Subcutaneous adipose tissue (tissue), 4 donors: ENCODE measurements around the gene PTPN21. TPM values are rescaled to one million over a fixed set of nuclear protein-coding genes. Genes with fewer than 3 reads are reported as not detected.

Source experiments
- CTCF ChIP-seq: fragments of 450-650 bp; IDR thresholded peaks from one replicate; pipeline ENCODE4 v1.5.1; 2016; ENCODE audit warnings: low read depth, mild to moderate bottlenecking, control low read depth, antibody characterized with exemption, moderate library complexity
- total RNA-seq, 4 donors: library from RNA; depleted of rRNA; stranded (reverse); fragments of >200 nt; gene quantifications; one replicate each; pipeline ENCODE4 v1.1.0, GENCODE V29; 2016

The PTPN21 gene
- total RNA-seq, 4 donors from 2014 or later, result 12.6 to 24.3 (median 20.7) TPM

DNA sequence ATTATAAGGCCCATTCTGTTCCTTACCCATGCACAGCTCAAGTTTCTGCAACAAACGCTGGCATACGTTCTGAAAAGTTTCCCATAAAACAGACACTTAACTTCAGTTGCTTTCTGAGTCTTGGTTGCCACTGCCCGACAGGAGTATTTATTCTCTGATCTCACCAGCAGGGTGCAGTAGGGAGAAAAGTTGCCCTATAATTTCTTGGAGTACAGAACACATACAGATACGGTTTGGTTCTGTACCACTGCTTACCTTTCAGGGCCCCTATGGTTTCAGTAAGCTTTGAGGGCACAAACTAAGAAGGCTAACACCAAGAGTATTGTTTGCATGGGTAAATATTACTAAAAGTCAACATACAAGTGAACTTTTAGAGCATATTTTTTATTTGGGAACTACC is 91.5 kb downstream of the PTPN21 start:
- TF ChIP-seq CTCF, result no peak

DNA sequence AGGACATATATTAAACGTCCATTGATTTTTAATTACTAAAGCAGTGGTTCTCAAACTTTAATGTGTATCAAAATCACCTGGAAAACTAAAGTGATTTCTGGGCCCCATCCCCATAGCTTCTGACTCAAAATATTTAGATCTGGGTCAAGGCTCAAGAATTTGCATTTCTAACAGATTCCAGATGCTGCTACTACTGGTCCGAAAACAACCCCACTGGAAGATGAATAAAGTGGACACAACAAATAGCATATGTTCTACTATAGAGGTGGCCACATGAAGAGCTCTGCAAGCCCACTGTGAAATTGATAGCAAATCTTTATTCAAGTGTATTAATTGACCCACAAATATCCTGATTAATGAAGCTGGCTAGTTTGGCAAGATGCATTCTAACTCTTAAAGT is 99.9 kb downstream of the PTPN21 start:
- no peak for TF ChIP-seq CTCF

- TF ChIP-seq CTCF, result no peak
These were observed 102.6 kb downstream of the PTPN21 start for GRCh38 chr14:88452231-88452630.

DNA sequence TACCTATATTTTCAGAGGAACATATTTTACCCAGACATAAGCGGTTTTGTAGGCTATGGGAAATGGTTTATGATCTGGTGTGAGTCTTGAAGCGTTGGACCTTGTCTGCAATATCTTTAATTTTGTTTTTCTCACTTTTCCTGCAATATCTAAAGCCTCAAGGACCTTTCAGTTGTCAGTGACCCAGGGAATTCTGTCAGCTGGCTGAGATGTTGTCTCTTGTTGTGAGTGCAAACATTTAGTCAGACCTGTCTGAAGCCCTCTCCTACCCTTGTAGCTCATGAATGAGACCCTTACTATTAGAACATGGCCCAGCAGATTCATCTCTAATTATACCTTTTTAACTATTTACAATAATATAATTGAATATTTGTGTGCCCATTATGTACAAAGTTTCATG is 115.7 kb downstream of the PTPN21 start:
- no peak for TF ChIP-seq CTCF

DNA sequence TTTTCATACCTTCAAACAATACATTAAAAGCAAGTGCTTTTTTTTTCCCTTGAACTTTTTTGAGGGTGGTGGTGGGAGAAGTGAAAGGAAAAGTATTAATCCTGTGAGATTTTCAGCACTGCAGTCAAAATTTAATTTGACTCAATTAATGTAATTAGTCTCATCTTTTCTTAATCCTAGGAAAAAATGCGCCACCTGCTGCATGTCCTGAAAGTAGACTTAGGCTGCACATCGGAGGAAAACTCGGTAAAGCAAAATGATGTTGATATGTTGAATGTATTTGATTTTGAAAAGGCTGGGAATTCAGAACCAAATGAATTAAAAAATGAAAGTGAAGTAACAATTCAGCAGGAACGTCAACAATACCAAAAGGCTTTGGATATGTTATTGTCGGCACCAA is 117.1 kb downstream of the PTPN21 start:
- no peak for TF ChIP-seq CTCF

- no peak for TF ChIP-seq CTCF
These were observed 123.8 kb downstream of the PTPN21 start for GRCh38 chr14:88430976-88431375.

GRCh38 chr14:88426271-88426670 is 128.5 kb downstream of the PTPN21 start:
- TF ChIP-seq CTCF, result no peak
